Non-pigmented ciliary epithelial cell (primary cell): Measurements from ENCODE around the gene FADS1.

ENCODE experiments used
- DNase-seq: peaks from one replicate; pipeline ENCODE4 v3.0.0-alpha.2; 2010; ENCODE audit warnings: low read depth

FADS1 gene

DNA sequence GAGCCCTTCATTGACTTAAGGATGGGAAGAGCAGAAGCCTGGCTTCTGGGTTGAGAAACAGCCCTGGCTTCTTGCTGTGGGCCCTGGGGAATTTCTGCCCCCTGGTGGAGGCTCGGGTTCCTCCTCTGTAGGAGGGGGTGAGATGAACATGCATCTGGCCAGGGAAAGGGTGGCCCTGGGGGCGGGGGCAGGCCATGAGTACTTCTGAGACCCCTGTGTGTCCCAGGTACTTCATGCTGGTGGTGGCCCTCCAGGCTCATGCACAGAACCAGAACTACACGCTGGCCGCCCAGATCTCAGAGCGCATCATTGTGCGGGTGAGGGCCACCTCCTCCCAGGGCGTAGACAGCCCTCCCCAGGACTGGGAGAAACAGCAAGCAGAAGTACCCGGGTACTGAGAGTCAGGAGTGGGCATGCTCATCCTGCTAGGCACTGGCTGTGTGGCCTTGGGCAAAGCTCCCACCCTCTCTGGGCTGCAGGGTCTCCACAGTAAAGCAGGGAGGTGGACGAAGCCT, 40.2 kb downstream of the FADS1 start:
- DNase-seq: peak; percentile 27

DNA sequence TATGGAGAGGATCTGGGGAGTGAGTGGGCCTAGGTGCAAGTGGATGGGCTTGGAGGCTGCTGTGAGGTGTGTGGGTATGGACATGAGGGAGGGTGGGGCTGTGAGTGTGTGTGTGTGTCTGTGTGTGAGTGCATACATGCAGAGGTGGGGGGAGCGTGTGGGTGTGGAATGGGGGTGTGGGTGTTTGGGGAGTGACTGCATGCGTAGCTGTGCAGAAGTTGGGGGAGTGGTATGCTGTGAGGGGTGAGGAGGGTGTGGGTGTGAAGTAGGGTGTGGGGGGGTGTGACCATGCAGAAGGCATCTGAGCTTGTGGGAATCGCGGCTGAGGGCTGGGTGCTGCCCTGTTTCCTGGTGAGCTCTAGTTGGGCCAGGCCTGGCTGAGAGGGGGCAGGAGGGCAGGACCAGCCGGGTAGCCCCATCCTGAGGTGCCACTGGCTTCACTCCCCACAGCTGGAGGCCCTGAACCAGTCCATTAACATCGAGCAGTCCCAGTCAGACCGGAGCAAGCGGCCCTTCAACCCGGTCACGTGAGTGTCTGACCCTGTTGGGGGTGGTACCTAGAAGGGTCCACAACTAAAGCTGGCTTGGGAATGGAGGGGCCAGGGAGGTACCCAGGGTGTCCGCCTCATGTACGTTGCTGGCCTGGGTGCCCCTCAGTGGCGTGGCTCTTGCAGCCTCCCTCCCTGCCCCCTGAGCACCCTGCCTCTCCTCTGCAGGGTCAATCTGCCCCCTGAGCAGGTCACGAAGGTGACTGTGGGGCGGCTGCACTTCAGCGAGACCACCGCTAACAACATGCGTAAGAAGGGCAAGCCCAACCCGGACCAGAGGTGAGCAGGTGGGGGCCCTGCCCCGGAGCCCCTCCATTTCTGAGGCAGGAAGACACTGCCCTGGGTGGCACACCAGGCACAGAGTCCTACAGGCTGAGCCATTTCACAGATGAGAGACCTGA, 40.9 kb downstream of the FADS1 start:
- DNase-seq: no peak

DNA sequence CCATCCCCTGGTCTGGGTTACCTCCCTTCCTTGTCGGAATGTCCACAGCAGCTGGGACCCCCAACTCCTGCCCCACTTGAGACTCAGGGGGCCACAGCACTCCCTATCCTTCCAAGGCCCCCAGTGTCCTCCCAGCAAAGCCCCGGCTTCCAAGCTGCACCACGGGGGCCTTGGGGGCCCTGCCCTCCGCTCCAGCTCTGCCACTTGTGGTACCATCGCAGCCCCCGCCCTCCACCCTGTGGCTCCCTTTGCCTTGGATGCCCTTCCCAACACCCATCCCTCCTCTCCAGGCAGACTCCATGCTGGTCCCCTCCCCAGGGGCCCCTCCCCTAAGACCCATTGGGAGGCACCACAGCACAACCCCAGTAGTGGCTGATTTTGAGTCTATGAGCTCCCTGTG, 41.7 kb downstream of the FADS1 start:
- DNase-seq: no peak

DNA sequence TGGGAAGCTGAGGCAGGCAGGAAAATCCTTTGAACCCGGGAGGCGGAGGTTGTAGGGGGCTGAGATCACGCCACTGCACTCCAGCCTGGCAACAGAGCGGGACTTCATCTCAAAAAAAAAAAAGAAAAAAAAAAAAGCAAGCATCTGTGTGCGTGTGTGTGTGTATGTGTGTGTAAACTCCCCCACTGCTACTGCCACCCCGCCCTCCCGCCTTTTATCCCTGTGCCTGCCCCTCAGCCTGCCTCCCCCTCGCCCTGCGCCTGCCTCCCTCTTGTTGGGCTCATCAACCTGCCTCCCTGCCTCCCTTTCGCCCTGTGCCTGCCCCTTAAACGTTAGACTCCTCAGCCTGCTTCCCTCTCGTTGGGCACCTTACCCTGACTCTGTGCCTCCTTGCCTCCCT, 42.4 kb downstream of the FADS1 start:
- no peak for DNase-seq

DNA sequence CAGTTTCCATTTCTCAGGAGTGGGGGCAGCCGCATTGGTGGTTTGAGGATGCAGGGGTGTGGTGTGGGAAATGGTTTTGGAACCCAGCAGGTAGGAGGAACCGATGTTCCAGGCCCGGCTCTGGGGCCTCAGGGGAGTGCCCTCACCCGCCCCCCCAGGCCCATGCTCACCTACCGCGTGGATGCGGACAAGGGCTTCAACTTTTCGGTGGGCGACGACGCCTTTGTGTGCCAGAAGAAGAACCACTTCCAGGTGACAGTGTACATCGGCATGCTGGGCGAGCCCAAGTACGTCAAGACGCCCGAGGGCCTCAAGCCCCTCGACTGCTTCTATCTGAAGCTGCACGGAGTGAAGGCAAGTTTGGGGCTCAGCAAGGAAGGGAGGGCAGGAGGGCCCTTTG, 43.0 kb downstream of the FADS1 start:
- no peak for DNase-seq

DNA sequence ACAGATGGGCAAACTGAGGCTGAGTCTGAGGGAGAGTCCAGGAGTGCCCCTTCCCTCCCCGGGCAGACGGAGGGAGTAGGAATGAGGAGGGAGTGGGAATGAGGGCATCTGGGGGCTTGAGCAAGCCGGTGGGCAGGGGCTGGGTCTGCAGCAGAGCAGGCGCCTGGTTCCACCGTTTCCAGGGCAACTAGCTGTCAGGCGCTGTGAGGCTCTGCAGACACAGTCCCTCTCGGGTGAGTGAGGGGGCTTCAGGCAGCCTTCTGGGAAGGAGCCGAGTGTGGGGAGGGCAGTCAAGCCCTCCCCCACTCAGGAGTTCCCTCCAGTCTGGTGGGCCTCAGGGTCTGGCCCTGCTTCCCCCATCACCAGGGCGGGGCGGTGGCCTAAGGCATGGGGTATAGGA, 43.4 kb downstream of the FADS1 start:
- DNase-seq: no peak

DNA sequence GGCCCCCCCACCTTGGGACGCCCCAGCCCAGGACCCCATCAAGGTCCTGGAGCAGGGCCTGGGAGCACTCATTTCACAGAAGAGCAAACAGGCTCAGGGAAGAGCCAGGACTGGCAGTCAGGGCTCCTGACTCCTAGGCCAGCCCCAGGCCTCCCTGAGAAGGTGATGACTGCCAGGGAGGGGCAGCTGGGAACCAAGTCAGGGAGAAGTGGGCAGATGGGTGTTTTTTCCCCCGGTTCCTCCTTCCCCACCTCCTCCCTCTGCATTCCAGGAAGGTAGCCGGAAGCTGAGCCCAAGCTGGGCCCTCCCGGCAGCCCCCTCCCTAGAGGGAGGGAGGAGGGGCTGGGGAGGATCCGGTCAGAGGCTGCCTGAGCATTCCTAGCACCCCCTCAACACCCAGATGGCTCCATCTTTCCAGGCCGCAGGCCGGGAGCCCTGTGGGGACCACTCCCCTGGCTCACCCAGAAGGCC, 44.8 kb downstream of the FADS1 start:
- DNase-seq: no peak

DNA sequence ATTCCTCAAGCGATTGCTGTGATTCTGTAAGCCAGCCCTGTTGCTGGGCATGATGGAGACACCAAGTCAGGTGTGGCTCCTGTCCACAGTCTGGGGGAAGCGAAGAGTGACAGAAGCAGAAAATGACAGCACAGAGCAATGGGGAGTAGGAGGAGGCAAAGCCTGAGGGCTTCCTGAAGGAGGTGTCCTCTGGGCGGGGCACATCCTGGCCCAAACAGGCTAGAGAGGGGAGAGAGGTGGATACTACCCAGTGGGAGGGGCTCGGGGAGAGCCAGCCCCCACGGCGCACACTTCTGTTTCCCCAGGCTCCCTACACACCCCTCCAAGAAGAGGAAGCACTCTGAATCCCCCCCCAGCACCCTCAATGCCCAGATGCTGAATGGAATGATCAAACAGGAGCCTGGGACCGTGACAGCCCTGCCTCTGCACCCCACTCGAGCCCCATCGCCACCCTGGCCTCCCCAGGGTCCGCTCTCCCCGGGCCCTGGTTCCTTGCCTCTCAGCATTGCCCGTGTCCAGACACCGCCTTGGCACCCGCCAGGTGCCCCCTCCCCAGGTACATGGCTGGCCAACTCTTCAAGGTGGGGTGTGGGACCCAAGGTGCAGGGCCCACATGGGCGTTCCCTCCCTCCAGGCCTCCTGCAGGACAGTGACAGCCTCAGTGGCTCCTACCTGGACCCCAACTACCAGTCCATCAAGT, 45.5 kb downstream of the FADS1 start:
- no peak for DNase-seq

DNA sequence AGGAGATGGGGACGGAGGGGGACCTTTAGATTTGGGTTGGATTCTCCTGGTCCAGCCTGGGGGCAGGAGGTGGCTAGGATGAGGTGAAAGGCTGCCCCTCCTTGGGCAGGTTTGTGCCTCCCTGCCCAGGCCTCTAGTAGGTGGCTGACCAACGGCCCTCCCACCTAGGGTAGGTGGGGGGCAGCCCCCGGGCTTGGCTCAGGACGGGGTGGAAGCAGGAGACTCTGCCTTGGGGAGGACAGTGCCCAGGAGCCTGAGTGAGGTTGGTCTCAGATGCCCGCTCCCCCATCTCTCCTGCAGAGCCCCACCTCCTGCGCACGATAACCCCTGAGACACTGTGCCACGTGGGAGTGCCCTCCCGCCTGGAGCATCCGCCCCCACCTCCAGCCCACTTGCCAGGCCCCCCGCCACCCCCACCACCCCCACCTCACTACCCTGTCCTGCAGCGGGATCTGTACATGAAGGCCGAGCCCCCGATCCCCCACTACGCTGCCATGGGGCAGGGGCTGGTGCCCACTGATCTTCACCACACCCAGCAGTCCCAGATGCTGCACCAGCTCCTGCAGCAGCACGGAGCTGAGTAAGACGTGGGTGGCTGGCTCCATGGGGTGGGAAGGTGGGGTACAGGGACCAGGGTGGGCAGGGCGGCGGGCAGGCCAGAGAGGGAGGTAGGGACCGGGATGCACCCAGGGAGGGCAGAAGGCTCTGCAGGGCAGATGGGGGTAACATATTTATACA, 46.7 kb downstream of the FADS1 start:
- no peak for DNase-seq

DNA sequence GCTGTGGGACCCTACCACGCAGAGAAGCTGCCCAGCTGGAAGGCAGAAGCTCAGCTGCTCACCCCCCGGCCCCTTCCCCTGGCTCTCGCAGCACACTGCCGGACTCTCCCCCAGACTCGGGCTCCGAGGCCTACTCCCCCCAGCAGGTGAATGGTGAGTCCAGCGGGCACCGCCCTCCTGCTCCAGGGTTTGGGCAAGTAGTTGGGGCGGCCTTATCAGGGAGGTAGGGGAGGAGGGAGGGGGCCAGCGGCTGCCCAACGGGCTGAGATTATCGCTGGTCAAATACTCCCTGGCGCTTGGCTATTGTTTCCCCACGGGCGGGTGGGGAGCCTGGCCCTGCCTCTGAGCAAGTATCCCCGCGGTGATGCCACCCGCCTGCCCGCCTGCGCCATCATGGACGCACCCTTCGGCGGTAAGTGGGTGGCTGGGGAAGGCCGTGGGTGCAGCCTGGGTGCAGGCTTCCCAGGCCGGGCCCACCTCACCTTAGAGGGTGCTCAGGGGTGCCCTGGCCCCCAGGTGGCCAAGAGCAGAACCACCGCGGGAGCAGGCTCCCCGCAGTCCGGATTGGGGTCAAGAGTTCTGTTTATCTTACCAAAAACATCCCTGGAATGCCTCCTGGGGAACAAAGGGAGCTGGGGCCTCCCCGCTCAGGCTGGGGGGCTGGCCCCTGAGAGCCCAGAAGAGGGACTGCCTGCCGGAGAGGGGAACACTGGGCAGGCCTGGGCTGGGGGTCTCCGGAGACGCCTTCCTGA, 47.5 kb downstream of the FADS1 start:
- peak; percentile 19 for DNase-seq

DNA sequence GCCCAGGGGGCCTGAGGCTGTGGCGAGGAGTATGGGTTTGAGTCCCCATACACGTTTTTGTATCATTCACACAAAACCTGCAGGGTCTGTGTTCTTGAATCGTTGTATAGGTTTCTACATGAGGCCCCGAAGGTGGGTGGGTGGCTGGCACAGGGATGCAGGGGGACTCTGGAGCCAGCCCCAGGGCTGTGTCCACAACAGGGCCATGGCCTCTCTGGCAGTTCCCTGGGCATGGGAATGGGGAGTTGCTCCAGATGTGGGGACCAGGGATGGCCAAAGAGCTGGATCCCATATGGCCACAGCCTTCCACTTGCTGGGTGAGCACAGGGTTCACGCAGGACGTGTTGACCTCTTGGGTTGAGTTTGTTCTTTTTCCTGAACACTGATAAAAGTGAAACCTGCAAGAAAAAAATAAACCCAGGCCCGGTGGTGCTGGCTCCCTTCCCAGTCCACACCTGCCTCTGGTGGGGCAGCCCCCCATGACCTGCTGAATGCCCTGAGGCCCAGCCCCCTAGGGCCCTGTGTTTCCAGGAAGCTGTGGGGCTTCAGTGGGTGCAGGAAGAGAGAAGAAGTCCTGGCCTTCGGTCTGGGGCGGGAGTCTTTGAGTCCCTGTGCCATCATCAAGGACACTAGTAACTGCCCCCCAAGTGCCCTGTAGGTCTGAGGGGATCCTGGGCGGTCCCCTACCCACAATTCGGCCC, 48.3 kb downstream of the FADS1 start:
- DNase-seq: no peak

DNA sequence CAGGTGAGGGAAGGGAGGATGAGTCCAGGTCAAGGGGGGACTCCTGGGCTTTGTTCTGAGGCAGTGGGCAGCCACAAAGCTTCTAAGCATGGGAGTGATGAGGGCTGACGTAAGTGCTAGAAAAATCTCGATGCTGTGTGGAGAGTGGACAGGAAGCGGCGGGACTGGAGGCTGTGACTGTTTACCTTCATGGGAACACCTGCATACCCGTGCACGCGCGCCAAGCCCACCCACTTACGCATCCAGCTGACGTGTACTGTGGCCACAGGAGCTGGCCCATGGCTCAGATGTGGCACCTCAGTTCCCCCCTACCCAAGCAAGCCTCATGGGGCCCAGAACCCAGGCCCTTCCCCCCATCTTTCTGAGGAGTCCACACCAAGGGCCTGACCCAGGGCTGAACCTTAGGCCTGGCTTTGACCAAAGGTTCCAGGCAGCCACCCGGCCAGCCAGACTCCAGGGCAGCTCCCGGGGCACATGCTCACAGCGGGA, 50.4 kb downstream of the FADS1 start:
- peak; percentile 15 for DNase-seq

DNA sequence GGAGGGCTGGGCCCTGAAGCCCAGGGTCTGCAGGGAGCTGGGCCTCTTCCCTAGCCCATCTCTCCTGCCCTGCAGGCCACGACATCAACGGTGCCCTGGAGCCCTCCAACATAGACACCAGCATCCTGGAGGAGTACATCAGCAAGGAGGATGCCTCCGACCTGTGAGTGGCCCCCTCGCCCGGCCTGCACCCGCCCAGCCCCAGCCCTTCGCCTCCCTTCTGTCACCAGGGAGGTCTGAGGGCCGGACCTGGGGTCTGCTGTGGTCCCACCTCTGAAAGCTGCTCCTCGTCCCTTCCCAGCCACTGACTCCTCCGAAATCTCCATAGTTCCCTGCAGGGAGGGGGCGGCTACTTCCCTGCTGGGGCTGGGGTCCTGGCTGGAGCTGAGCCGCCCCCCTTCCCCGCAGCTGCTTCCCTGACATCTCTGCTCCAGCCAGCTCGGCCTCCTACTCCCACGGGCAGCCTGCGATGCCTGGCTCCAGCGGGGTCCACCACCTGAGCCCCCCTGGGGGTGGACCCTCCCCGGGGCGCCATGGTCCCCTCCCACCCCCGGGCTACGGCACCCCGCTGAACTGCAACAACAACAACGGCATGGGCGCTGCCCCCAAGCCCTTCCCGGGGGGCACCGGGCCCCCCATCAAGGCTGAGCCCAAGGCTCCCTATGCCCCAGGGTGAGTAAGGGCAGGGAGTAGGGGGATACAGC, 51.1 kb downstream of the FADS1 start:
- DNase-seq: no peak

DNA sequence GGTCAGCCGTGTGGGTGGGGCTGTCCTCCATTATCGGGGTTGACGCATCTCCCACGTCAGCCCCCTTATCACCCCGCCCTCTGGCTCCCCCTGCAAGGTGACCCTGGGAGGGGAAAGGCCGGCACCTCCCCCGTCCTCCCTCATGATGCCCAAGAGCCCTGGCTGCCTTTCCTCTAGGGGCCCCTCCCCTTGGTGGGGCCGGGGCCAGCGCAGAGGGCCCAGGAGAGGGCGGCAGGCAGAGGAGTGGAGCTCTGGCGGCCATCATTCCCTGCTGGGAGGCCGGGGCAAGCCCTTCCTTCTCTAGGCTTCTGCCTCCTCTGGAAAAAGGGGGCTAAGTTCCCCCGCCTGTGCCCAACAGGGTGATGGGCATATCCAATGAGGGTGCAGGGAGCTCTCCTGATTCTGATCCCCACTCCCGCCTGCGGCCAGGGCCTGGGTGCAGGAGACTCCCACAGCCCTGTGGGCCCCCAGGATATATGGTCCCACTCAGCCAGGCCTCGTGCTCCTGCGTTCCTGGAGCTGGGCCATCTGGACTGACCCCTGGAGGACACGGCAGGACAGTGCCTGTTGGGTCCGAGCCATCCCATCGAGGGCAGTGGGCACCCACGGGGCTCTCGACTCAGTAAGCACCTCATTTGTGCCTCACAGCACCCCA, 52.1 kb downstream of the FADS1 start:
- DNase-seq: no peak

DNA sequence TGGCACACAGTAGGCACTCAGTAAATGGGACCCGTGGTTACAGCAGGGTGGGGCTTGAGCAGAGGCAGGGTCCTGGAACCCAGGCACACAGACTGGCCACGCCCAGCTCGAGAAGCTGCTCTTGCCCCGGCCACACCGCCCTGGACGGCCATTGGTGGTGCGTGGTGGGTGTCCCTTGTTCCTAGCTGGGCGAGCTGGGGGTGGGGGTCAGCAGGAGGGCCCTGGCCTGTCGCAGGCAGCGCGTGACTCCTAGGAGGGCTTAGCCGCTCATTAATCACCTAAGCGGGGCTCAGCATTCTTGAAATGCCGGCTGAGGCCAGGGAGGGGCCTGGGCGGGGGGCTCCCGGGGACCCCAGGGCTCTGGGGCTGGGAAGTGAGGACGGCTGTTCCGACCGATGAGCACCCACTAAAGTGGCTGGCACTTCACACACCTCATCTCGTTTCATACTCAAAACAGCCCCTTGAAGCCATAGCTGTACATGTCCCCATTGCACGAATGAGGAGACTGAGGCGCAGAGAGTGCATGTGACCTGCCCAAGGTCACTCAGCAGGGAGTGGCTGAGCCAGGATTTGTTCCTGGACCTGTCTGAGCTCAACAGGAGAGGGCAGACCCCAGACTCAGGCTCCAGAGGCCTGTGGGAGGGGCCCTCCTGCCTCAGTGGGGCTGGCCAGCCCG, 52.7 kb downstream of the FADS1 start:
- no peak for DNase-seq

DNA sequence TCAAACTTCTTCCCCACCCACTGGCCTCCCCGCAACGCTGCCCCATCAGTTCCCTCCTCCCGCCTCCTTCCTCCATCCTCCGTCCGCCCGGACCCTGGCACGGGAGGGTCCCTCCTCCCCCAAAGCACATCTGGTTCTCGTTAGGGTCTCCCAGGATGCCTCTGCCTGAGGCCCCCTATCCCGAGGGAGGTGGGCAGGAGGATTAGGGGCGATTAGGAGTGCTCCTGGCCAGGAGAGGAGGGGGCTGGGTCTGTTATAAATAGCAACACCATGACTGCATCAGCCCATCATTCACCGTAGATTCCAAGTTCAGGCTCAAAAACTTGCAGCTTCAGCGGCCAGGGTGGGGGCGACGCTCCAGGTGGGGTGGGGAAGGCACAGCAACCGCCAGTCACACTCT, 54.0 kb downstream of the FADS1 start:
- no peak for DNase-seq

DNA sequence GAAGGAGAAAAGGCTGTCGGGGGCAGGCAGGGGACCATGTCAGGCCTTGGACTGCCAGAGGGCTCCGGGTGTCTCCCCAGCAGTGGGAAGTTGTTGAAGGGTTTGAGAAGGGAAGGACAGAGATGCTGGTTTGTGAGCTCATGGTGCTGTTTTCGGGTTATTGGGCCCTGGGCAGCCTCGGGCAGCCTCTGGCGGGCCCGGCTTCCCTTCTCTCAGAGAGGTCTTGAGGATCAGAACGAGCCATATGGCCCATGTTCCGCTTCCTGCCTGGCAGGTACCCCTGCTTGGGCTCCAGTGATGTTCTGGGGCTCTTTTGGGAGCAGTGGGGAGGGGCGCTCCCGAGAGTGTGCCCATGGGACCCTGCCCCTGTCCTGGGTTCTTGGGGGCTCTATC, 54.6 kb downstream of the FADS1 start:
- DNase-seq: no peak

DNA sequence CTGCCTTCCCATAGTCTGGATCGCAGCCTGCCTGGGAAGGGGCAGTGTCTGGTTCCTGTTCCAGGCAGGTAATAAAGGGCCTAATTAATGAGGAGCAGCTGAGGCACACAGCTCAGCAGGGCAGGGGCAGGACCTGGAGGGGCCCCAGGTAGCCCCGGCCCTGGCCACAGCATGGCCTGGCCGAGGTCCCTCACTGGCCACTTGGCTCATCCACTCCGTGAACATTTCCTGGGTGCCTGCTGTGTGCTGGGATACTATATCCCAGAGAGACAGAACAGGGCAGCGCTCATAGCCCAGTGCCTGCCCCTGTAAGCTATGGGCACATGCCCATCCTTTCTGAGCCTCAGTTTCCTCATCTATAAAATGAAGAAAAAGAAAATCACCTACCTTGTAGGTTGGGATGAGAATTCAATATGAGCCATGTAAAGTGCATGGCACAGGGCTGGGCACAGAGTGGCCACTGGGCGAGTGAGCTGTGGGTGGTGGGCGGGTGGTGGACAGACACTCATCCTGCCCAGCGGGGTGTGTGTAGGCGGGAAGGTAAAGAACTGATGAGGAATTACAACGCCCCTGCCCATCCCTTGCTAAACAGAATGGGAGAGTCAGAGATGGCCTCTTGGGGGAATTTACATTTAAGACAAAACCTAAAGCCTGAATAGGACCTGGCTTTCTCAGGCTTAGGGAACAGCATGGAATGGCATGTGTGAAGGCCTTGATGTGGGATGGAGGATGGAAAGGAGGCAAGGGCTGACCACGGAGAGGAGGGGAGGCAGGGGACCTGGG, 55.2 kb downstream of the FADS1 start:
- no peak for DNase-seq
